ENCODE results near the gene POU1F1.
"Not testable (repeated sequence)": the region's sequence is repeated elsewhere in the genome, so short reads cannot be mapped to it uniquely, and the experiment has no call there.

POU1F1 gene

DNA sequence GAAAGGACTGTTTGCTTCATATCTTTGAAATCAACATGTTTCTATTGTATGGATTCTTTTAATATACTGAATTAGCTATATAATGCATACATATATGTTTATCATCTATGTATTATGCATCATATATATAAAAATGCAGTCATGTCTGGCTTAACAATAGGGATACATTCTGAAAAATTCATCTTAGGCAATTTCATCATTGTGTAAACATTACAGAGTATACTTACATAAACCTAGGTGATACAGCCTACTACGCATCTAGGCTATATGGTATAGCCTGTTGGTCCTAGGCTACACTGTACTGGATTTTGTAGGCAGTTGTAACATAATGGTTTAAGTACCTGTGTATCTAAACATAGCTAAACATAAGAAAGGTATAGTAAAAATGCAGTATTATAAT is 27.6 kb downstream of the POU1F1 start:
- DNase-seq: no peak

GRCh38 chr3:87248231-87248630 is 28.2 kb downstream of the POU1F1 start:
- not testable (repeated sequence) for DNase-seq

DNA sequence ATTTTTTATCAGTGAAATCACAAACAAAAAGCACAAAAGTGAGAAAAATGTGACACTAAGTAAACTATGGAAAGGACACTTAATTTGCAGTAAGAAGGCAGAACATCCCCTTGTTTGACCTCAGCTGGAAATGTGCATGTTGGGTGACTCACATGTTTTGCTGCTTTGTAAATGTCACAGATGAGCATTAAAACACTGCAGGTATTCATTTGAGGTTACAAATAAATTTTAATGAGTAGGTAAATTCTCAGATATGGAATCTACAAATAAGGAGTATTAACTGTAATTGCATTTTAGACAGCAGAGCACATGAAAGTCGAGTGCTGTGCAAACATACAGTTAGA is 29.0 kb downstream of the POU1F1 start:
- no peak for DNase-seq

- no peak for DNase-seq
These were observed 29.5 kb downstream of the POU1F1 start for GRCh38 chr3:87246662-87247429.

DNA sequence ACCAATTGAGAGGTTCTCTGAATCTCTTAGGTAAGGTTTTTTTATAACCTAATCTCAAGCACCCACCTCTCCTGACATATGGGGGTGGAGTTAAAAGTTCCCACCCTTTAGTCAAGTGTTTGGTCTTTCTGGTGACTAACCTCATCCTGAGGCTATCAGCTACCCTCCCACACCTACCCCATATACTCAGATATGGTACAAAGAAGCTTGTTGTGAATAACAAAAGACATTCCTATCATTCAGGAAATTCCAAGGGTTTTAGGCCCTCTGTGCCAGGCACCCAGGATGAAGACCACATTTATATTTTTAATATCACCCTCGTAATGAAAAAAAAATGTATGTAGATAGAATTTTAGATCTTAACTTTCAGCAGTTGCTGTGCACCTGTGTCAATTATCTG is 40.3 kb downstream of the POU1F1 start:
- no peak for DNase-seq

DNA sequence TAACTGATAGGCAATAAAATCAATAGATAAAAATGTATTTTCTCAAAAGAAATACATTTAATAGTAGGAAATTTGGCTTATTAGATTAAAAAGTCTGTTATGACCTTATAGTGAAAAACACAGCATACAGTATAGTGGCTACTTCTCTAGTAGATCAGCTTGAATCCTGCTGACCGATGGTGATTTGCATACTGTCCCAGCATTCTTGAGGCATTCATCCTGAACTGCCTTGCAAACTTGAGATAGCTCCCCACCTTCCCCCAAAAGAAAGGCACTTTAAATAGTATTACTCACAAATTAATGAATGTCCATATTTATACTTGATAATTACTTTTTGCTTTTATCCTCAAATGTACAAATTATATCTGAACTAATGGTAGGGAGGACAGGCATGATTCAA is 42.6 kb downstream of the POU1F1 start:
- DNase-seq: no peak

DNA sequence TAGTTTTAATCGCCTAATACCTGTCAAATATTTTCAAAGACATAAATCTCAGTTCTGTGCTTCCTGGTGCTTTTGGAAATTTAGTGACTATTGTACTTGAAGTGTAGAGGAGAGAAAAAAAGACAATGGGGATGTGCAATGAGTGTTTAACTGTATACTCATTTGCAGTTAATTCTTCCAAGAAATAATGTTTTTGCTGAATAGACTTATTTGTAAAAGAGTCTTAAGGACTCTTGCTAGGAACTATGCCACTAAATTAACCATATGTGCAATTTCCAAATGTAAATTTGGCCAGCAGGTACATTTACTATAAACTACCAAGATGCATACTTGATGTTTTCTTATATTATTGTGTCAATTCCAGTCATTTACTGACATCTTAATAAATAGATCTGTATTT is 47.3 kb downstream of the POU1F1 start:
- DNase-seq: no peak

GRCh38 chr3:87228316-87228715 is 48.1 kb downstream of the POU1F1 start:
- DNase-seq: no peak

DNA sequence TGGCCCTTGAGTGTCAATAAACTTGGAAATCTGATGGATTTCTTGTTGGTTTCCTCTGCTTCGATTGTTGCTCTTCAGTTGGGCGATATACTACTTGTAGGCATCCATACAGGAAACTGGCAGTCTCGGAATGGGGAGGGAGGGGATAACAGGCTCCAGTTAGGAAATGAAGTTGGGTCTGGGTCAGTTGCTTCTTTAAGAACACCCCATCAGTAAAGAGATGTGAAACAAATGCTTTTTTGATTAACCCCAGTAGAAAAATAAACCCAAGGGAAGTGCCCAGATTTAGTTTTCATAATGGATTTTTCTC is 48.6 kb downstream of the POU1F1 start:
- DNase-seq: no peak

DNA sequence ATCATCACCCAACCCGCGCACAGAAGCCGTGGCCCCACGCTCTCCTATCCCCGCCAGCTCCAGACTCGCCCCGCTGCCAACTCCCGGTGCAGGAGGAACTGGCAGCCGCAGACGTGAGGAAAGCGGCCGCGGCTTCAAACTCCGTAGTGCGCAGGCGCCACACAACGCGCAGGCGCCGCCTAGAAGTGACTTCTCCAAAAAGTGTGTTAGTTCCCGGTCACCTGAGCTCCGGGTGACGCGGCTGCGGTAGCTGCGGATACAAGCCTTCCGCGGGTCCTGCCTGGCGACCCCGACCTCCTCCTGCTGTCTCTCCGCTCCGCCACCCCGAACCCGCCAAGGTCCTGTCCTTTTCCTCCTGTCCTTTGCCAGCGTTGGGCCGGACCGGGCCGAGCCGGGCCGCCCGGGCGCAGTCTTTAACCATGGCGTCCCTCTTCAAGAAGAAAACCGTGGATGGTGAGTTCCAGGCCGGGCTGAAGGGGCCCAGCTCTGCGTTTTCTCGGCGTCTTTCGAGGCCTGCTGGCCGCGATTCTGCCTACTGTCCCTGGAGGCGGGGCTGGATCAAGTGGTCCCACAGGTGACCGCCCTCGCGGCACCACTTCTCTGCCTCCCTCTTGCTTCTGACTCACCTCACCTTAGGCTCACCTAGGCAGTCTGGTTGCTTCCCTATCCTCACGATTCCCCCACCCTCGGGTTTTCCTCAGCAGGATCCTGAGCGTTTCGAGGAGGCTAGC is 49.1 kb downstream of the POU1F1 start, which contains the start of gene CHMP2B:
TSS of gene CHMP2B (plus strand) at position 206 of the 731 bp plus-strand sequence. CDS start at position 420, 214 bp downstream.
- DNase-seq: peak; percentile 88 to 91

DNA sequence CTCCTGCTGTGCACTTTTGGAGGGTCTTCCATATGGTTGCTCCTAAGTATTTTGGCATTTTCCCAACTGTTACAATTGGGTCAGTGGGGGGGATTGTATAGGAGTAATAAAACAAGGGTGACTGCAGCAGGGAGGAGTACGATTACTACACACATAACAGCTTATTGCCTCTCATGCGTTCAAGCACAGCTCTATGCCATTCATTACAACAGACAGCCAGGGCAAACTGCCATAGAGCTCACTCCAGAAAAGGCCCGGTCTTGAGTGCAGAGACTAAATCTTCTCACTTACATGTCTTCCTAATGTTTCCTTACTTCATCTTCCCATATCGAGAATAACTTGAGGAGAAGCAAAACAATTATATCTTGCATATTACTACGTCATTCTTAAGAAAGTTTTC is 50.7 kb downstream of the POU1F1 start:
- no peak for DNase-seq

DNA sequence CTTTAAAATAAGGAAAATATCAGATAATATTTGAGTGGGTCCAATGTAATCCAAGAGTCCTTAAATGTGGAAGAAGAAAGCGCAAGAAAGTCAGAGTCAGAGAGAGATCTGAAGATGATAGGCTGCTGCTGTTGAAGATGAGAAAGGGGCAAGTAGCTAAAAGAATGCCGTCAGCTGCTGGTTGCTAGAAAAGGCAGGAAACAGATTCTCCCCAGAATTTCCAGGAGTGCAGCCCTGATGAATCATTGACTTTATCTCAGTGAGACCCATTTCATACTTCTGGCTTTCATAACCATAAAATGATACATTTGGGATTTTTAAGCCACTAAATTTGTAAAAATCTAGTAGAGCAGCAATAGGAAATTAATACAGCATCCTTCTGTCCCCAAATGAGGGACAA is 56.8 kb downstream of the POU1F1 start:
- no peak for DNase-seq

GRCh38 chr3:87218560-87218959 is 57.8 kb downstream of the POU1F1 start:
- no peak for DNase-seq
